22Rv1 (cell line): ENCODE results near the gene KRT75.
A peak's percentile ranks its signal among the peaks of the same experiment; 100 is the strongest.

ENCODE experiments used
- H3K27ac ChIP-seq: fragments of 450-650 bp; 2 replicates; pipeline ENCODE4 v1.5.1; 2017
- ZFX ChIP-seq: fragments of 450-650 bp; IDR thresholded peaks from 2 replicates; pipeline ENCODE4 v1.6.1; 2017; ENCODE audit warnings: antibody characterized with exemption, borderline replicate concordance
- TF ChIP-seq, protein P1 (sequence below): fragments of 450-650 bp; IDR thresholded peaks from 2 replicates; pipeline ENCODE4 v1.5.1; 2017; ENCODE audit warnings: mild to moderate bottlenecking

The KRT75 gene

DNA sequence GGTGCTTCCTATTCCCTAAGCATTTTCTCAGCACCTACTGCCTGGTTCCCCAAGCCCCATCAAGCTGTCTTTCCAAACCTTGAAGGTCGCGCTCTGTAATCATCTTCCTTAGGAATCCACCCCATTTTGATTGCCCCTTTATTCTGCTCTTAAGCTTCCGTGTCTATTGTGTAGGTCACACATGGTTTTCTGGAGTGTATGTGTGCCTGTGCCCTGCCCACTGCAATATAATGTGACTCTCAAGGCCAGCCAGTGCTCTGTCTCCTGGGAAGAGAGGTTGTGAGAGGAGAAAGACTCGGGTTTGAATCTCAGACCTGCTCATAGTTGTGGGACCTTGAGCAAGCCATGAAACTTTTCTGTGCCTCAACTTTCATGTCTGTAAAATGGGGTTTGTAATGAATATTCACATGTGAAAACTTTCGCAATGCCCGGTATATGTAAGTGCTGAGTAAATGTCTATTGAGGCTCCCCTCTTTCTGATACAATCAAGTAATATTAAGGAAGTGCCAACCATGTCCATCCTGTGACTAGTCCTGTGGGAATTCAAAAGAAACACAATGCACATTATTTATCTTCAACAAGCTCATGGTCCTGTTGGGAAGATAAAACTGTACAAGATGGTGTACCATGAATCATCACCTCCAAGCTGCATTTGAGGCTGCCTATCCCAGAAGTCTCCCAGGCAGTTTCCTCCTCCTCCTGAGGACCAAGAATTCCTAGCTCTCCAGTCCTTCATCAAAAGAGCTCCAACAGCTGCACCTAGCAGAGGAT is 774 bp upstream of the KRT75 start:
- H3K27ac ChIP-seq: no peak overlapping the region
- TF ChIP-seq ZFX: no peak
- TF ChIP-seq, protein P1, sequence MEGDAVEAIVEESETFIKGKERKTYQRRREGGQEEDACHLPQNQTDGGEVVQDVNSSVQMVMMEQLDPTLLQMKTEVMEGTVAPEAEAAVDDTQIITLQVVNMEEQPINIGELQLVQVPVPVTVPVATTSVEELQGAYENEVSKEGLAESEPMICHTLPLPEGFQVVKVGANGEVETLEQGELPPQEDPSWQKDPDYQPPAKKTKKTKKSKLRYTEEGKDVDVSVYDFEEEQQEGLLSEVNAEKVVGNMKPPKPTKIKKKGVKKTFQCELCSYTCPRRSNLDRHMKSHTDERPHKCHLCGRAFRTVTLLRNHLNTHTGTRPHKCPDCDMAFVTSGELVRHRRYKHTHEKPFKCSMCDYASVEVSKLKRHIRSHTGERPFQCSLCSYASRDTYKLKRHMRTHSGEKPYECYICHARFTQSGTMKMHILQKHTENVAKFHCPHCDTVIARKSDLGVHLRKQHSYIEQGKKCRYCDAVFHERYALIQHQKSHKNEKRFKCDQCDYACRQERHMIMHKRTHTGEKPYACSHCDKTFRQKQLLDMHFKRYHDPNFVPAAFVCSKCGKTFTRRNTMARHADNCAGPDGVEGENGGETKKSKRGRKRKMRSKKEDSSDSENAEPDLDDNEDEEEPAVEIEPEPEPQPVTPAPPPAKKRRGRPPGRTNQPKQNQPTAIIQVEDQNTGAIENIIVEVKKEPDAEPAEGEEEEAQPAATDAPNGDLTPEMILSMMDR: no peak

DNA sequence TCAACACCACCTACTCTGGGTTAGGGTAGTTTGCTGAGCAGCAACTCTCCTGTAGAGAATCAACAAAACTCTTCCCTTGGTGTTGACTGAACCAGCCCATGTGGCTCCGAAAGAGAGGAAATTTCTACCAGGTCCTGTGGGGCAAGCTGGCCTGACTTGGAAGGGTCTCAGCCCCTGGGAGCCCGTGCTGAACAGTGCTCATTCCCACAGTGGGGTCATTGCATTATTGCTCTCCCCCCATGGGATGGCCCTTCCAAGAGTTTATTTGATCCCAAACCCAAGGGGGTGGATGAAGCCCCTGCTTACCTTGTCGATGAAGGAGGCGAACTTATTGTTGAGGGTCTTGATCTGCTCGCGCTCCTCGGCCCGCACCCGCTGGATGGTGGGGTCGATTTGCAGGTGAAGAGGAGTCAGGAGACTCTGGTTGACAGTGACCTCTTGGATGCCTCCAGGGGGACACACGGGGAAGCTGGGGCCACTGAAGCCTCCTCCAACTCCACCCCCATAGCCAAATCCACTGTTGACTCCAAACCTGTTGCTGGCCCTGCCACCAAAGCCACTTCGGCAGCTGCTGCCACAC is 580 bp downstream of the KRT75 start:
- no peak overlapping the region for H3K27ac ChIP-seq

DNA sequence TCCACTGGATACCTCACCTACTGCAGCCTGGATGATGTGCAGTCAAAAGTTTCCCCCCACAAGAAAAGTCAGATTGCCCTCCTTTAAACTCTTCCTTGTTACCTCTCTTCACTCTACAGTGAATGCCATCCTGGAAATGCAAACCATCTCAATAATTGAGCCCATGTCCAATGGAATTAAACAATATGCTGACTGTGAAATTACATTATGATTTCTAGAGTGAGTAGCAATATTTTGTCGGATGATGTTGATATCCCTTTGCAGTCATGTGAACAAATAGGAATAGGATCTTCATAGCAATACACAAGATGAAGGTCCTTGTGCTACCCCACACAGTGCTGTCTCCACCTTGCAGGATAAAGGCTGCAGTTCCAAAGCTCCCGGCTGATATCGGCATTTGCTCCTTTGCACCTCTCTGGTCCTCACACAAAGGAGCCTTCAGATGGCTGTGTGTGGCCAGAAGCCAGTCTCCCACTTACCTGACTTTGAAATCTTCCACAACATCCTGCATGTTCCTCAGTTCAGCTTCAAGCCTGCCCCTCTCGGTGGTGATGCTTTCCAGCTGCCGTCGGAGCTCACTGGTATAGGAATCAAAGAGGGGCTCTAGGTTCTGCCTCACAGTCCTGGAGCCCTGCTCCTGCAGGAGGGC is 1.5 kb downstream of the KRT75 start:
- TF ChIP-seq, protein P1: no peak
- no peak for TF ChIP-seq ZFX
- H3K27ac ChIP-seq: no peak overlapping the region

More for the DNA sequence above, 580 bp downstream of the KRT75 start:
- TF ChIP-seq, protein P1: no peak
- TF ChIP-seq ZFX: no peak

DNA sequence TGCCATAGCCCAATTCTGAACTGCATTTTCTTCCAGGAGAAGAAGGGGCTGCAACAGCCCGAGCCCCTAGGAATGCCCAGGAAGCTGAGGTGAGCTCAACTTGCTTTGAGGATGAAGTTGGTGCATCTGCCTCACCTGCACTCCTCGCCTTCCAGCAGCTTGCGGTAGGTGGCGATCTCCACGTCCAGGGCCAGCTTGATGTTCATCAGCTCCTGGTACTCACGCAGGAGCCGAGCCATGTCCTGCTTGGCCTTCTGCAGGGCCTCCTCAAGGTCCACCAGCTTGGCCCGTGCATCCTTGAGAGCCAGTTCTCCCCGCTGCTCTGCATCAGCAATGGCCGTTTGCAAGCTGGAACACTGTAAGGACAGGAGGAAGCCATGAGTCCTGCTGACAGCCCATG is 6.0 kb downstream of the KRT75 start:
- TF ChIP-seq ZFX: no peak
- TF ChIP-seq, protein P1: peak; percentile 61

DNA sequence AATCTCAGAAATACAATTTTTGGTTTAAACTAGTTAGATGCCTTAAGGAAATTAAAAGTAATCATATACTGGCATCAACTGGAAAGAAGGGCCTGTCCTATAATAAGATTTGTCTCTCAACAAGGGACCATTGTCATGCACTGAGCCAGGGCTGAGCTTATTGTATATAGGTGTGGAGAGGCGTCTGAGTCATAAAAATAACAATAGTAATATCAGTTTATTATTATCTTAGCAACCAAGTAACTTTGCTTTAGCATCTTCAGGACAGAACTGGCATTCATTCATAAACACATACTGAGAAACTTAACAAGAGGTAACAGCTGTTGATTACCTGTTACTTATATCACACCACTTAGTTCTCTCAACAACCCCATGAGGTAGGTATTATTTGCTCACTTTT is 7.1 kb downstream of the KRT75 start:
- TF ChIP-seq, protein P1: no peak
- TF ChIP-seq ZFX: no peak

More for the DNA sequence above, 6.0 kb downstream of the KRT75 start:
- no peak overlapping the region for H3K27ac ChIP-seq

DNA sequence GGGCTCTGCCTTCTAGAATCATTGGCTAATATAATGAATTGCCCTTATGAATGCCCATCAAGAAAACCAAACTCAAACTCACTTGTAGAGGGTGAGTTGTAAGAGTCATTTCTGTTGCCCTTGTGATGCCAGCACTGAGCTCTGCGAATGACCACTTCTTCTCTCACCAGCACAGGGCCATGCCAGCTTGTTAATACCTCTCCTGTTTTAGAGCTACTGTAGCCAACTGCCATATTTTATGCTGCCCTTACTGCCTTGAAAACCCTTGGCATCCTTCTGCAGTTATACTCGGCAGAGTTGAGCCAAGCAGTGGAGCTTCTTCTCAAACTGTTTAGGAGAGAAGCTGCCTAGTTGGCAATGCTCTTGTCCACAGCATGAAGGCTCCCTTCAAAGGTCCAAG is 8.1 kb downstream of the KRT75 start:
- no peak overlapping the region for H3K27ac ChIP-seq
- TF ChIP-seq ZFX: no peak
- TF ChIP-seq, protein P1: no peak

More for the DNA sequence above, 7.1 kb downstream of the KRT75 start:
- H3K27ac ChIP-seq: no peak overlapping the region

DNA sequence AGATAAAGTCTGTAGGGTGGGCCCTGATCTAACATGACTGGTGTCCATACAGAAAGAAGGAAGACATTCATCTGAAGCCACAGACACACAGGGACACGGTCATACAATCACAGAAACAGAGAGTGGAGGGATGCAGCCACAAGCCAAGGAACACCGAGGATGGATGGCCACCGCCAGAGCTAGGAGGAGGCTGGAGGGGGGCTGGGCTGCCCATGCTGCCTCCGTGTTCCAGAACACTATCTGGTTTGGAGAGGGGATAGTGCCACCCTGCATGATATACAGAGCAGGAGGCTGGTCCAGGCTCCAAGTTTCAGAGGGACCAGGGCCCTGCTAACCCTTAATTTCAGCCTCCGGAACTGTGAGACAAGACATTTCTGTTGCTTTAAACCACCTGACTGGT is 8.7 kb downstream of the KRT75 start:
- H3K27ac ChIP-seq: no peak overlapping the region
- TF ChIP-seq, protein P1: no peak
- TF ChIP-seq ZFX: no peak
